ENCODE results near the gene DZIP1L. TPM values are rescaled to one million over a fixed set of nuclear protein-coding genes. Genes with fewer than 3 reads are reported as not detected.

Gene DZIP1L
- polyA plus RNA-seq, 4 donors = 0.27 to 1.6 (median 0.75) TPM

DNA sequence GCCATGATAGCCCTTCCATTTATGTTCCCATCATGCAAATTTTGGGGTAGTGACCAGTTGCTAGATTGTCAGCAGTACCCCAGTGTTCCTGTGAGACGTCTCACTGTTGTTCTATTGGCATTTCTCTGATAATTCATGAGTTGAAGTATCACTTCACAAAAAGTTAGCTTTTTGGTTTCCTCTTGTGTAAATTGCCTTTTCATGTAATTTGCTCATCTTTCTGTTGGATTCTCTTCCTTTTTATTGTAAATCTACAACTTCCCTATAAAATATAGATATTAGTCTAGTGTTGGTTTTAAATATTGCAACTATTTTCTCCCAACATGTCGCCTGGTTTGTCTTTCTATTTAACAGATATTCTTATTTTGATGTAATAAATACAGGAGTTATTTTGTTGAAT is 24.3 kb upstream of the DZIP1L start:
- Histone ChIP-seq H3K4me1 (ENCODE audit: control insufficient read depth in 3 of 3, insufficient read depth in 2 of 3, low read depth in 1 of 3, low read length in 2 of 3) (peaks cover 0 to 4% (median 0%) of the 10 kb centered on the region in 3 donors), H3K27ac (ENCODE audit: low read depth in 1 of 3, low read length in 2 of 3) (no peak overlapping the region), H3K4me3 (ENCODE audit: low read depth in 1 of 3, low read length in 3 of 3) (no peak overlapping the region), H3K9me3 (ENCODE audit: control insufficient read depth in 2 of 2, insufficient read depth in 1 of 2, low read depth in 1 of 2, low read length in 1 of 2) (no peaks in the 10 kb centered on the region), H3K27me3 (ENCODE audit: control insufficient read depth in 3 of 3, insufficient read depth in 3 of 3, low read length in 3 of 3) (peaks cover 0 to 2% (median 0%) of the 10 kb centered on the region in 3 donors), H3K36me3 (ENCODE audit: control insufficient read depth in 3 of 3, insufficient read depth in 2 of 3, low read depth in 1 of 3, low read length in 3 of 3) (no peaks in the 10 kb centered on the region)
- DNase-seq (no peak), FAIRE-seq (no peak)
- WGBS, 3 donors = 35 to 42% (median 42%) methylated on average over 2 of the region's 2 CpGs

DNA sequence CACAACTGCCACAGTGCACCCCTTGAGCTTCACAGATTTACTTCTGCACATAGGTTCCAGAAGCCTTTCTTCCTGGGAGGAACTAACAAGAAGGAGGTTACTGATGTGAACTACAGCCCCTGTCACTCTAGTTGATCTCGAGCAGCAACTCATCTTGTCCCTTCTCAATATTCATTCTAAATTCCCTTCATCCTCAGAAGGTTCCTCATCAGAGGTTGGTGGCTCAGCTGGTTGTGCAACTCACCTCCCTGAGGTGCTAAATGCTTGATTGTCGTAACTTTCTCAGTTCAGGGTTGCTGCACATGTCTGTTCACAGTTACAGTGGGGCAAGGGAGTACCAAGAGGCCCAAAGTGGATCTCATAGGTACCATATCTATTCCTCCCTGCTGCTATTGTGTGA is 22.5 kb upstream of the DZIP1L start:
- H3K4me1 ChIP-seq (ENCODE audit: control insufficient read depth in 3 of 3, insufficient read depth in 2 of 3, low read depth in 1 of 3, low read length in 2 of 3) = peaks cover 0 to 6% (median 0%) of the 10 kb centered on the region in 3 donors

DNA sequence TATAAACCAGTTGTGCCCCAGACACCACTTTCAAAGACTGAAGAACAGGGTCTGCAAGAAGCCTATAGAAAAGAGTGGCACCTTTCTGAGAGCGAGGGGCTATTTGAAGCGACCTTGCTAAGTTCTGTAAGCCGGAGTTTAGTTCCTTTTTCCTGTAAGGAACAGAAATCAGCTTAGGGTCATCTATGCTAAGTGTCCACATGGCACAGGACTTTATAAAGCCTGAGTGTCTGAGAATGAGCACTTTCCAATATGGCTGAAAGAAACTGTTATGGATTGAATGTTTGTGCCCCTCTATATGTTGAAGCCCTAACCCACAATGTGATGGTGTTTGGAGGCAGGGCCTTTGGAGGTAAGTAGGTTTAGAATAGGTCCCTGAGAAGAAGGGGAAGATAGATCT is 20.8 kb upstream of the DZIP1L start:
- no peak for DNase-seq
- no peak for FAIRE-seq
- no peaks in the 10 kb centered on the region for H3K36me3 ChIP-seq (ENCODE audit: control insufficient read depth in 3 of 3, insufficient read depth in 2 of 3, low read depth in 1 of 3, low read length in 3 of 3)
- H3K4me3 ChIP-seq (ENCODE audit: low read depth in 1 of 3, low read length in 3 of 3) = no peak overlapping the region
- H3K4me1 ChIP-seq (ENCODE audit: control insufficient read depth in 3 of 3, insufficient read depth in 2 of 3, low read depth in 1 of 3, low read length in 2 of 3) = peaks cover 0 to 6% (median 0%) of the 10 kb centered on the region in 3 donors
- peak overlapping the region in 1 of 3 donors; percentile 23 for H3K27ac ChIP-seq (ENCODE audit: low read depth in 1 of 3, low read length in 2 of 3)
- peaks cover 0 to under 1% (median 0%) of the 10 kb centered on the region in 3 donors for H3K27me3 ChIP-seq (ENCODE audit: control insufficient read depth in 3 of 3, insufficient read depth in 3 of 3, low read length in 3 of 3)
- WGBS, 3 donors = 69 to 72% (median 71%) methylated on average over 3 of the region's 3 CpGs
- H3K9me3 ChIP-seq (ENCODE audit: control insufficient read depth in 2 of 2, insufficient read depth in 1 of 2, low read depth in 1 of 2, low read length in 1 of 2) = no peaks in the 10 kb centered on the region

More for the DNA sequence above, 22.5 kb upstream of the DZIP1L start:
- H3K27ac ChIP-seq (ENCODE audit: low read depth in 1 of 3, low read length in 2 of 3) = no peak overlapping the region
- no peak for FAIRE-seq
- 57 to 70% (median 65%) methylated on average over 2 of the region's 2 CpGs for WGBS, 3 donors
- no peak overlapping the region for H3K4me3 ChIP-seq (ENCODE audit: low read depth in 1 of 3, low read length in 3 of 3)
- H3K36me3 ChIP-seq (ENCODE audit: control insufficient read depth in 3 of 3, insufficient read depth in 2 of 3, low read depth in 1 of 3, low read length in 3 of 3) = no peaks in the 10 kb centered on the region
- no peaks in the 10 kb centered on the region for H3K9me3 ChIP-seq (ENCODE audit: control insufficient read depth in 2 of 2, insufficient read depth in 1 of 2, low read depth in 1 of 2, low read length in 1 of 2)
- H3K27me3 ChIP-seq (ENCODE audit: control insufficient read depth in 3 of 3, insufficient read depth in 3 of 3, low read length in 3 of 3) = peaks cover 0 to 2% (median 0%) of the 10 kb centered on the region in 3 donors
- no peak for DNase-seq

DNA sequence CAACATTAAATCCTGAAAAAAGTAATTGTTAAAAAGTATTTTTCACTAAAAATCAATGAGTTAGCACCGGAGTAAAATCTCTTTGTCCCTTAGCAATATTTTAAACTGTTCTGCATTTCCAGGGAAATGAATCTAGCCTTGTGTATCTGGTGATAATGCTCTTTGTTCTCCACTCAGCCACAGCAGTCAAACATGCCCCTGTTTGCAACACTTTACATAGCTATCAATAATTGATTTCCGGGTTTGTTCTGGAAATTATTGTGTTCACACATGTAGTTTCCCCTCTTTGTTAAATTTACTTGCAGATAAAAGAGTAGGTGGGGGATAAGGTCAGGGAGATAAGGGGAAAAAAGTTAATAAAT is 20.4 kb upstream of the DZIP1L start:
- WGBS, 3 donors = 16 to 53% (median 30%) methylated on average over 2 of the region's 2 CpGs
- peak overlapping the region in 1 of 3 donors; percentile 23 for H3K27ac ChIP-seq (ENCODE audit: low read depth in 1 of 3, low read length in 2 of 3)
- H3K9me3 ChIP-seq (ENCODE audit: control insufficient read depth in 2 of 2, insufficient read depth in 1 of 2, low read depth in 1 of 2, low read length in 1 of 2) = no peaks in the 10 kb centered on the region
- FAIRE-seq (no peak), DNase-seq (no peak)
- H3K27me3 ChIP-seq (ENCODE audit: control insufficient read depth in 3 of 3, insufficient read depth in 3 of 3, low read length in 3 of 3) = no peaks in the 10 kb centered on the region
- H3K4me3 ChIP-seq (ENCODE audit: low read depth in 1 of 3, low read length in 3 of 3) = no peak overlapping the region
- H3K4me1 ChIP-seq (ENCODE audit: control insufficient read depth in 3 of 3, insufficient read depth in 2 of 3, low read depth in 1 of 3, low read length in 2 of 3) = peaks cover 0 to 6% (median 0%) of the 10 kb centered on the region in 3 donors
- H3K36me3 ChIP-seq (ENCODE audit: control insufficient read depth in 3 of 3, insufficient read depth in 2 of 3, low read depth in 1 of 3, low read length in 3 of 3) = no peaks in the 10 kb centered on the region

DNA sequence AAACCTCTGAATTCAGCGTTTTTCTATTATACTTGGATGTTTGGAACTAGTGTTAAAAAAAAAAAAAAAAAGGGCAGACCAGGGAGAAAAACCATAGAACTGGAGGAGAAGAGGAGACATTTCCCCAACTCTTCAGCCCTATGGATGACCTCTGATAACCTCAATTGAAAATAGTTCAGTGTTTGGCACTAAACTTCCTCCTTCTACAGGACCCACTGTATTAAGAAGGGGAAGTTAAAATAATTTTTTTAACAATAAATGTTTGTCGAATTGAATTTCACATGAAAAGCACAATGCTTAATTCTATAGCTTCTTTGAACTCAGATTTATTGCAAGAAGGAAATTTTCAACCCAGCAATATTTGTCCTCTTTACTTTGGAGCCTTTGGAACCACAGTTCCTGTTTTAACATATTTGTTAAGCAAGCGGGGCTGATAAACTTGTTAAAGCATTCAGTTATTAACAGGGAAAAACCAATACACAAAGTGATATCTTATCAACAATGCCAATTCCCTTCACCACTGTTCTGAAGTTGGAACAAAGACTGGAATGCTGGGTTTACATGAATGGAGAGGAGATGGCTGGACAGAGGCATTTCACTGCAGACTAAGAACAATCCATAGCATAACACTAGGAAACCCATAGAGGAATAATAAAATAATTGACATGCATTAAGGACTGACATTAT is 19.9 kb upstream of the DZIP1L start:
- FAIRE-seq (no peak), DNase-seq (no peak)
- no peak overlapping the region for H3K4me3 ChIP-seq (ENCODE audit: low read depth in 1 of 3, low read length in 3 of 3)
- H3K9me3 ChIP-seq (ENCODE audit: control insufficient read depth in 2 of 2, insufficient read depth in 1 of 2, low read depth in 1 of 2, low read length in 1 of 2) = no peaks in the 10 kb centered on the region
- no peaks in the 10 kb centered on the region for H3K36me3 ChIP-seq (ENCODE audit: control insufficient read depth in 3 of 3, insufficient read depth in 2 of 3, low read depth in 1 of 3, low read length in 3 of 3)
- H3K27me3 ChIP-seq (ENCODE audit: control insufficient read depth in 3 of 3, insufficient read depth in 3 of 3, low read length in 3 of 3) = no peaks in the 10 kb centered on the region
- H3K4me1 ChIP-seq (ENCODE audit: control insufficient read depth in 3 of 3, insufficient read depth in 2 of 3, low read depth in 1 of 3, low read length in 2 of 3) = peaks cover 0 to 6% (median 0%) of the 10 kb centered on the region in 3 donors
- H3K27ac ChIP-seq (ENCODE audit: low read depth in 1 of 3, low read length in 2 of 3) = no peak overlapping the region
- WGBS, 3 donors = 22 to 46% (median 23%) methylated on average over 3 of the region's 3 CpGs

DNA sequence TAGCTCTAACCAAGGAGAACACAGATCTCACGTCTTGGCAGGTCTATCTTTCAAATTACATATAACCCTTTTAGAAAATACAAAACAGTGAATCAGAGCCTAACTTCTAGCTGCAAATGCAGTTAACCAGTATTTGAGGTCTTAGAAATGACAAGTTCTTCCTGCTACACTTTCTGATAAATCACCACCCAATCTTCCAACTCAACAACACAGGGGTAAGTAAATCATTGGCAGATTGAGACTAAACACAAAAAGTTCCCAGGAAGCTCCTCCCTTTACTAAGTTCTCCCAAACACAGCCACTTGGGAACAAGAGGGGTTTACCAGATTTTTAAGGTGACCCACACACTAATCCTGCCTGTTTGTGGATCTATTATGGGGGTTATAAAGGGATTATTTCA is 16.8 kb upstream of the DZIP1L start, which contains the start of gene A4GNT:
A4GNT (minus strand) TSS at position 152 of the 400 bp plus-strand sequence. CDS start 1,134 bp downstream, outside the sequence.
- FAIRE-seq (no peak), DNase-seq (no peak)
- Histone ChIP-seq H3K9me3 (ENCODE audit: control insufficient read depth in 2 of 2, insufficient read depth in 1 of 2, low read depth in 1 of 2, low read length in 1 of 2) (no peaks in the 10 kb centered on the region), H3K36me3 (ENCODE audit: control insufficient read depth in 3 of 3, insufficient read depth in 2 of 3, low read depth in 1 of 3, low read length in 3 of 3) (no peaks in the 10 kb centered on the region), H3K27me3 (ENCODE audit: control insufficient read depth in 3 of 3, insufficient read depth in 3 of 3, low read length in 3 of 3) (no peaks in the 10 kb centered on the region), H3K4me1 (ENCODE audit: control insufficient read depth in 3 of 3, insufficient read depth in 2 of 3, low read depth in 1 of 3, low read length in 2 of 3) (peaks cover 0 to 6% (median 0%) of the 10 kb centered on the region in 3 donors), H3K4me3 (ENCODE audit: low read depth in 1 of 3, low read length in 3 of 3) (no peak within 1 kb of the TSS), H3K27ac (ENCODE audit: low read depth in 1 of 3, low read length in 2 of 3) (no peak within 1 kb of the TSS)
- WGBS, 3 donors = 41 to 59% (median 45%) methylated on average over 1 of the region's 1 CpG

DNA sequence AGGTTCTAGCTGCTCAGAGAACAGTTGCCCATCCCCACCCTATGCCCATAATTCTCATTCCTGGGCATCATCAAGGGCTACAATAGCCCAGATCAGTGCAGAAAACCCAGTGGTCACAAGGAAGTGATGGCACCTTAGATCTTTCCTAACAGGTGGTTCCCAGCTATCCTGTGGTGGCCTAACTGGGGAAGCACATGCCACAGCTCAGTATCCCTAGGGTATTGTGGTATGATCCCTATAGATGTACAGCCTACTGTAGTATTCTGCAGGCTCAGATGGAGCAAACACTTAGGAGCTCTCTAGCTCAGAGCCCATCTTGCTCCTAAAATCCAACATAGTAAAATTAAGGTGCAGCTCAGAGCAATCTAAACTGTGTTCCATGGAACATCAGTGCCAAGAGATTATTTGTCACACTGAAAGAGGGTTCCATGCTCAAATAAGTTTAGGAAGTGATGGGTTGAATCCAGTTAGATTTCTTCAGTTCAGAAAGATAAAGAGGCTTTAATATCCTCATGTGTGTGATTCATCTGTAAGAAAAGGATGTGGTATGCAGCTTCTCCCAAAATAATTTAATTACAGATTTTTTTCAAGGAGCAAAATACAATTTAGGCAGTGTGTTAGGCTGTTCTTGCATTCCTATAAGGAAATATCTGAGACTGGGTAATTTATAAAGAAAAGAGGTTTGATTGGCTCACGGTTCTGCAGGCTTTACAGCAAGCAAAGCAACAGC is 12.4 kb upstream of the DZIP1L start:
- H3K9me3 ChIP-seq (ENCODE audit: control insufficient read depth in 2 of 2, insufficient read depth in 1 of 2, low read depth in 1 of 2, low read length in 1 of 2) = no peaks in the 10 kb centered on the region
- FAIRE-seq = no peak
- H3K27ac ChIP-seq (ENCODE audit: low read depth in 1 of 3, low read length in 2 of 3) = no peak overlapping the region
- H3K36me3 ChIP-seq (ENCODE audit: control insufficient read depth in 3 of 3, insufficient read depth in 2 of 3, low read depth in 1 of 3, low read length in 3 of 3) = no peaks in the 10 kb centered on the region
- no peak for DNase-seq
- H3K4me3 ChIP-seq (ENCODE audit: low read depth in 1 of 3, low read length in 3 of 3) = no peak overlapping the region
- WGBS, 3 donors = 81 to 90% (median 83%) methylated on average over 1 of the region's 1 CpG
- H3K4me1 ChIP-seq (ENCODE audit: control insufficient read depth in 3 of 3, insufficient read depth in 2 of 3, low read depth in 1 of 3, low read length in 2 of 3) = peaks cover 0 to 2% (median 0%) of the 10 kb centered on the region in 3 donors
- no peaks in the 10 kb centered on the region for H3K27me3 ChIP-seq (ENCODE audit: control insufficient read depth in 3 of 3, insufficient read depth in 3 of 3, low read length in 3 of 3)

DNA sequence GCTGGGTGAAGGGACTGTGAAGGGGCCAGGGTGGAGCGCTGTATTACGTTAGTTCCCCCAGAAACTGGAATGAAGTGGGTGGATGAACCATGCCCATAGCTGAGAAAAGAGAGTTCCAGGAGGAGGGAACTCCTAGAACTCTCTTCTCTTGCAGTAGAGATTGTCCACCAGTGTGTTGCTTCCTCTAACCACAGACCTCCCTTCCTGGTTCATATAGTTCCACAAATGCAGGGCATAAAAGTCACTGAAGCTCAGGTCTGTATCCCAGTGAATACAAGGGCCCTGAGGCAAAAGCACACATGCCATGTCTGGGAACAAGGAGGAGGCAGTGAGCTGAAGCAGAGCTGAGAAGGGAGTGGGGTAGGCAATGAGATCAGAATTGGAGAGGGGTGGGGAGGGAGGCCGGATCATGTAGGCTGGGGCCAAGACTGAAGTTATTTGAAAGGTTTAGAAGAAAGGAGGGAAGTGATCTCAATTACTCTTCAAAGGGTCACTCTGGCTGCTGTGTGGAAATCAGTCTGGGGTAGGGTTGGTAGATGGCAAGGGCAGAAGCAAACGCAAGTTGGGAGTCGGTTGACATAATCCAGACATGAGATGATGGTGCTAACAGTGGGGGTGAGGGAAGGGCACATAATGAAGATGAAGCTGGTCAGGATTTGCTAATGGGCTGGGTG is 10.3 kb upstream of the DZIP1L start:
- H3K9me3 ChIP-seq (ENCODE audit: control insufficient read depth in 2 of 2, insufficient read depth in 1 of 2, low read depth in 1 of 2, low read length in 1 of 2) = no peaks in the 10 kb centered on the region
- peaks cover 0 to 2% (median 0%) of the 10 kb centered on the region in 3 donors for H3K4me1 ChIP-seq (ENCODE audit: control insufficient read depth in 3 of 3, insufficient read depth in 2 of 3, low read depth in 1 of 3, low read length in 2 of 3)
- peak overlapping the region in 1 of 3 donors; percentile 33 for H3K27ac ChIP-seq (ENCODE audit: low read depth in 1 of 3, low read length in 2 of 3)
- DNase-seq (no peak), FAIRE-seq (no peak)
- 55 to 66% (median 61%) methylated on average over 5 of the region's 5 CpGs for WGBS, 3 donors
- H3K36me3 ChIP-seq (ENCODE audit: control insufficient read depth in 3 of 3, insufficient read depth in 2 of 3, low read depth in 1 of 3, low read length in 3 of 3) = no peaks in the 10 kb centered on the region
- no peaks in the 10 kb centered on the region for H3K27me3 ChIP-seq (ENCODE audit: control insufficient read depth in 3 of 3, insufficient read depth in 3 of 3, low read length in 3 of 3)
- no peak overlapping the region for H3K4me3 ChIP-seq (ENCODE audit: low read depth in 1 of 3, low read length in 3 of 3)

Data from small intestine (tissue), 7 donors.